A549 (cell line): ENCODE data around the gene CARD10. TPM values are rescaled to one million over a fixed set of nuclear protein-coding genes. Genes with fewer than 3 reads are reported as not detected.
A peak's percentile ranks its signal among the peaks of the same experiment; 100 is the strongest.

Source experiments
- ATAC-seq, 2 experiments: fragments of 200-7000 bp in 1 of 2; fragments of >200 bp in 1 of 2; cut with Nextera tagmentation in 1 of 2; cut with Tn5 transposase in 1 of 2; 3 replicates each; pipeline versions ENCODE4 v1.8.0 to v1.9.1; 2018 to 2020; ENCODE audit warnings: mild to moderate bottlenecking in 1 of 2, moderate library complexity in 1 of 2
- CTCF ChIA-PET: fragments of 300-600 bp; sonication (Branson Sonifier 250); formaldehyde crosslinking; extraction: SDS; loops from one replicate; lab custom pipeline; 2021; ENCODE audit warnings: antibody characterized with exemption, inconsistent platforms; lab: Yijun Ruan, JAX
- POLR2A ChIA-PET: fragments of 350-600 bp; formaldehyde crosslinking; extraction: SDS; loops from one replicate; lab custom pipeline; 2021; ENCODE audit warnings: antibody characterized with exemption, inconsistent platforms; lab: Yijun Ruan, JAX
- DNase-seq, 2 experiments: peaks; one replicate each; pipeline versions ENCODE4 v3.0.0 to v3.0.0-alpha.2; 2011 to 2016; ENCODE audit warnings: low read depth in 1 of 2, low spot score in 1 of 2
- FAIRE-seq: peaks from 2 replicates; lab custom pipeline; 2011; peaks lifted over from hg19 to GRCh38; lab: Jason Lieb, UNC
- H3K27ac ChIP-seq, 2 experiments: fragments of >200 bp; sonication (Bioruptor Twin); formaldehyde crosslinking; 3 replicates each; pipeline ENCODE4 v1.5.1; 2016 to 2017
- H3K4me1 ChIP-seq: fragments of >200 bp; sonication (Bioruptor Twin); formaldehyde crosslinking; 3 replicates; pipeline ENCODE4 v1.6.1; 2016
- H3K4me2 ChIP-seq: fragments of >200 bp; sonication (Bioruptor Twin); formaldehyde crosslinking; 3 replicates; pipeline ENCODE4 v1.6.1; 2016
- H3K4me3 ChIP-seq: fragments of >200 bp; sonication (Bioruptor Twin); formaldehyde crosslinking; 3 replicates; pipeline ENCODE4 v1.5.1; 2016
- H3K9me3 ChIP-seq: fragments of >200 bp; sonication (Bioruptor Twin); formaldehyde crosslinking; 3 replicates; pipeline ENCODE4 v1.6.1; 2016
- BHLHE40 ChIP-seq: IDR thresholded peaks from 2 replicates; pipeline ENCODE4 v1.6.1; 2012; ENCODE audit warnings: low read depth, low read length, inconsistent platforms
- EHF ChIP-seq: fragments of 250-450 bp; sonication (Bioruptor Pico); IDR thresholded peaks from 2 replicates; pipeline ENCODE4 v1.5.0; 2020; ENCODE audit warnings: mild to moderate bottlenecking
- EHMT2 ChIP-seq: fragments of 200-600 bp; sonication (generic); IDR thresholded peaks from 2 replicates; pipeline ENCODE4 v1.6.1; 2016; ENCODE audit warnings: antibody characterized with exemption, low read depth, mild to moderate bottlenecking, moderate library complexity
- EP300 ChIP-seq, 2 experiments: fragments of >200 bp; sonication (Bioruptor Twin); formaldehyde crosslinking; IDR thresholded peaks; 2 replicates in 1 of 2; 3 replicates in 1 of 2; pipeline ENCODE4 v1.6.1; 2016 to 2017
- FOSL2 ChIP-seq, 2 experiments: fragments of 450-650 bp in 1 of 2; fragments of >200 bp in 1 of 2; sonication (Bioruptor Twin) in 1 of 2; formaldehyde crosslinking; IDR thresholded peaks; 2 replicates each; pipeline versions ENCODE4 v1.5.0 to v1.6.1; 2016 to 2020; ENCODE audit warnings: mild to moderate bottlenecking in 1 of 2, moderate library complexity in 1 of 2
- FOXS1 ChIP-seq: fragments of 250-450 bp; sonication (Bioruptor Pico); IDR thresholded peaks from 2 replicates; pipeline ENCODE4 v1.5.0; 2020; ENCODE audit warnings: mild to moderate bottlenecking, moderate library complexity
- HDAC2 ChIP-seq: fragments of 200-600 bp; sonication (generic); IDR thresholded peaks from 2 replicates; pipeline ENCODE4 v1.6.1; 2016
- HOXA7 ChIP-seq: fragments of 250-450 bp; sonication (Bioruptor Pico); IDR thresholded peaks from 2 replicates; pipeline ENCODE4 v1.5.0; 2020; ENCODE audit warnings: mild to moderate bottlenecking, moderate library complexity
- KDM1A ChIP-seq: fragments of 200-600 bp; sonication (generic); IDR thresholded peaks from 2 replicates; pipeline ENCODE4 v1.6.1; 2016; ENCODE audit warnings: low read depth, mild to moderate bottlenecking
- MAZ ChIP-seq: fragments of 150-350 bp; IDR thresholded peaks from 2 replicates; pipeline ENCODE4 v1.6.1; 2014; ENCODE audit warnings: antibody characterized with exemption, low read depth, low read length, borderline replicate concordance
- NFE2L2 ChIP-seq: fragments of 150-350 bp; conservative IDR thresholded peaks from 2 replicates; pipeline ENCODE4 v1.6.1; 2014; ENCODE audit warnings: low read length
- NPAS2 ChIP-seq: fragments of 250-450 bp; sonication (Bioruptor Pico); IDR thresholded peaks from 2 replicates; pipeline ENCODE4 v1.8.0; 2022; ENCODE audit warnings: mild to moderate bottlenecking, moderate library complexity, borderline replicate concordance
- RAD21 ChIP-seq, 2 experiments: fragments of >200 bp in 1 of 2; sonication (Bioruptor Twin) in 1 of 2; formaldehyde crosslinking in 1 of 2; IDR thresholded peaks in 1 of 2; conservative IDR thresholded peaks in 1 of 2; 2 replicates in 1 of 2; 3 replicates in 1 of 2; pipeline ENCODE4 v1.6.1; 2012 to 2018; ENCODE audit warnings: inconsistent platforms in 1 of 2
- RCOR1 ChIP-seq: fragments of 150-350 bp; IDR thresholded peaks from 2 replicates; pipeline ENCODE4 v1.6.1; 2014; ENCODE audit warnings: antibody characterized with exemption, low read length, low read depth
- SMC3 ChIP-seq: fragments of >200 bp; sonication (Bioruptor Twin); formaldehyde crosslinking; IDR thresholded peaks from 3 replicates; pipeline ENCODE4 v1.6.1; 2018; ENCODE audit warnings: inconsistent platforms
- TP53 ChIP-seq: fragments of 250-450 bp; sonication (Bioruptor Pico); IDR thresholded peaks from 2 replicates; pipeline ENCODE4 v1.5.0; 2021; ENCODE audit warnings: mild to moderate bottlenecking, moderate library complexity
- ZSCAN20 ChIP-seq: fragments of 250-450 bp; sonication (Bioruptor Pico); IDR thresholded peaks from 2 replicates; pipeline ENCODE4 v1.8.0; 2022; ENCODE audit warnings: mild to moderate bottlenecking, moderate library complexity
- WGBS: methylation state at CpG from one replicate; pipeline ENCODE4 v1.1.6; 2017; ENCODE audit errors: missing lambda C conversion rate; 5-methylcytosine and 5-hydroxymethylcytosine counted together
- polyA plus RNA-seq, 4 experiments: library from polyadenylated mRNA; depleted of rRNA in 3 of 4; stranded (reverse); fragments of >200 nt; fragmentation: RNase III in 1 of 4; extraction: RNeasy Plus Mini Kit Qiagen cat#74134 plus additional on column Dnase treatment in 1 of 4; gene quantifications; 2 replicates in 3 of 4; 3 replicates in 1 of 4; pipeline ENCODE4 v1.2.3, GENCODE V29; 2011 to 2017
- TF ChIP-seq, protein P1 (sequence below): IDR thresholded peaks from 2 replicates; pipeline ENCODE4 v1.6.1; 2012; ENCODE audit warnings: low read depth, borderline replicate concordance
- TF ChIP-seq, protein P2 (sequence below): fragments of 250-450 bp; sonication (Bioruptor Pico); IDR thresholded peaks from 2 replicates; pipeline ENCODE4 v1.5.0; 2021; ENCODE audit warnings: mild to moderate bottlenecking, moderate library complexity, borderline replicate concordance
- TF ChIP-seq, protein P3 (sequence below): fragments of >200 bp; sonication (Bioruptor Twin); formaldehyde crosslinking; IDR thresholded peaks from 3 replicates; pipeline ENCODE4 v1.5.1; 2016
- TF ChIP-seq, protein P4 (sequence below): IDR thresholded peaks from 2 replicates; pipeline ENCODE4 v1.6.1; 2012
- TF ChIP-seq, protein P5 (sequence below): fragments of 450-650 bp; IDR thresholded peaks from 2 replicates; pipeline ENCODE4 v1.6.1; 2014; ENCODE audit warnings: antibody characterized with exemption

CARD10 gene
- polyA plus RNA-seq, 2 of the 4 experiments (the other 2 are of a cell fraction) = 8.3 to 15.3 TPM

DNA sequence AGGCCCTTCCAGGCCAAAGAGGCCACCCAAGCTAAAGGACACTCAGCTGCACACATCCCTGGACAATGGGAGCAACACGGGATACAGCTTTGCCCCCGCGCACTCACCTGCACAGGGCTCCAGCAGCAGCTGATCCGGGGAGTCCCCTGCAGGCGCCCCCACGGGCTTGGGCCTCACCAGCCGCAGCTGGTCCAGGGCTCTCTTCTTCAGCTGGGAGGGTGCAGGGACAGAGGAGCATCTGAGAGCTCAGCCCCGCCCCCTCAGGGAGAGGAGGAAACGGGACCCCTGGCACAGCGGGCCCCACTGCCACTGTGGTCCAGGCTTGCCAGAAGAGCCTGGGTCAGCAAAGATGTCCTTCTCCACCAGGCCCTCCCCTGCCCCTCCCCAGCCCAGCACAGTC is 25.2 kb downstream of the CARD10 start:
- ATAC-seq = no peak
- H3K4me1 ChIP-seq = peaks cover 47% of the 10 kb centered on the region
- H3K27ac ChIP-seq = peak overlapping the region in 1 of 2 experiments; percentile 80; a peak in 2 of 6 replicates
- DNase-seq = no peak
- TF ChIP-seq, protein P1, sequence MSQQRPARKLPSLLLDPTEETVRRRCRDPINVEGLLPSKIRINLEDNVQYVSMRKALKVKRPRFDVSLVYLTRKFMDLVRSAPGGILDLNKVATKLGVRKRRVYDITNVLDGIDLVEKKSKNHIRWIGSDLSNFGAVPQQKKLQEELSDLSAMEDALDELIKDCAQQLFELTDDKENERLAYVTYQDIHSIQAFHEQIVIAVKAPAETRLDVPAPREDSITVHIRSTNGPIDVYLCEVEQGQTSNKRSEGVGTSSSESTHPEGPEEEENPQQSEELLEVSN = no peak
- TF ChIP-seq RCOR1 (no peak), EHMT2 (no peak), NPAS2 (no peak), TP53 (no peak), ZSCAN20 (no peak), BHLHE40 (no peak)
- TF ChIP-seq, protein P2, sequence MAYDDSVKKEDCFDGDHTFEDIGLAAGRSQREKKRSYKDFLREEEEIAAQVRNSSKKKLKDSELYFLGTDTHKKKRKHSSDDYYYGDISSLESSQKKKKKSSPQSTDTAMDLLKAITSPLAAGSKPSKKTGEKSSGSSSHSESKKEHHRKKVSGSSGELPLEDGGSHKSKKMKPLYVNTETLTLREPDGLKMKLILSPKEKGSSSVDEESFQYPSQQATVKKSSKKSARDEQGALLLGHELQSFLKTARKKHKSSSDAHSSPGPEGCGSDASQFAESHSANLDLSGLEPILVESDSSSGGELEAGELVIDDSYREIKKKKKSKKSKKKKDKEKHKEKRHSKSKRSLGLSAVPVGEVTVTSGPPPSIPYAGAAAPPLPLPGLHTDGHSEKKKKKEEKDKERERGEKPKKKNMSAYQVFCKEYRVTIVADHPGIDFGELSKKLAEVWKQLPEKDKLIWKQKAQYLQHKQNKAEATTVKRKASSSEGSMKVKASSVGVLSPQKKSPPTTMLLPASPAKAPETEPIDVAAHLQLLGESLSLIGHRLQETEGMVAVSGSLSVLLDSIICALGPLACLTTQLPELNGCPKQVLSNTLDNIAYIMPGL (CRISPR knock-in tag) = no peak
- TF ChIP-seq, protein P3, sequence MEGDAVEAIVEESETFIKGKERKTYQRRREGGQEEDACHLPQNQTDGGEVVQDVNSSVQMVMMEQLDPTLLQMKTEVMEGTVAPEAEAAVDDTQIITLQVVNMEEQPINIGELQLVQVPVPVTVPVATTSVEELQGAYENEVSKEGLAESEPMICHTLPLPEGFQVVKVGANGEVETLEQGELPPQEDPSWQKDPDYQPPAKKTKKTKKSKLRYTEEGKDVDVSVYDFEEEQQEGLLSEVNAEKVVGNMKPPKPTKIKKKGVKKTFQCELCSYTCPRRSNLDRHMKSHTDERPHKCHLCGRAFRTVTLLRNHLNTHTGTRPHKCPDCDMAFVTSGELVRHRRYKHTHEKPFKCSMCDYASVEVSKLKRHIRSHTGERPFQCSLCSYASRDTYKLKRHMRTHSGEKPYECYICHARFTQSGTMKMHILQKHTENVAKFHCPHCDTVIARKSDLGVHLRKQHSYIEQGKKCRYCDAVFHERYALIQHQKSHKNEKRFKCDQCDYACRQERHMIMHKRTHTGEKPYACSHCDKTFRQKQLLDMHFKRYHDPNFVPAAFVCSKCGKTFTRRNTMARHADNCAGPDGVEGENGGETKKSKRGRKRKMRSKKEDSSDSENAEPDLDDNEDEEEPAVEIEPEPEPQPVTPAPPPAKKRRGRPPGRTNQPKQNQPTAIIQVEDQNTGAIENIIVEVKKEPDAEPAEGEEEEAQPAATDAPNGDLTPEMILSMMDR = no peak
- TF ChIP-seq, protein P4, sequence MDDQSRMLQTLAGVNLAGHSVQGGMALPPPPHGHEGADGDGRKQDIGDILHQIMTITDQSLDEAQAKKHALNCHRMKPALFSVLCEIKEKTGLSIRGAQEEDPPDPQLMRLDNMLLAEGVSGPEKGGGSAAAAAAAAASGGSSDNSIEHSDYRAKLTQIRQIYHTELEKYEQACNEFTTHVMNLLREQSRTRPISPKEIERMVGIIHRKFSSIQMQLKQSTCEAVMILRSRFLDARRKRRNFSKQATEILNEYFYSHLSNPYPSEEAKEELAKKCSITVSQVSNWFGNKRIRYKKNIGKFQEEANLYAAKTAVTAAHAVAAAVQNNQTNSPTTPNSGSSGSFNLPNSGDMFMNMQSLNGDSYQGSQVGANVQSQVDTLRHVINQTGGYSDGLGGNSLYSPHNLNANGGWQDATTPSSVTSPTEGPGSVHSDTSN = no peak
- no peak for FAIRE-seq
- no peak overlapping the region for H3K4me3 ChIP-seq
- WGBS = 80% methylated on average over 10 of the region's 10 CpGs
- CTCF ChIA-PET = interaction anchor here (0.6 to 8.7 kb wide), 9 partner anchors 8 to 177 kb away, joined by 3 to 42 read pairs (median 5); partner anchors contain the start of genes CARD10 and MFNG
- no peak overlapping the region for H3K4me2 ChIP-seq
- POLR2A ChIA-PET = no interaction called here
- no peaks in the 10 kb centered on the region for H3K9me3 ChIP-seq

DNA sequence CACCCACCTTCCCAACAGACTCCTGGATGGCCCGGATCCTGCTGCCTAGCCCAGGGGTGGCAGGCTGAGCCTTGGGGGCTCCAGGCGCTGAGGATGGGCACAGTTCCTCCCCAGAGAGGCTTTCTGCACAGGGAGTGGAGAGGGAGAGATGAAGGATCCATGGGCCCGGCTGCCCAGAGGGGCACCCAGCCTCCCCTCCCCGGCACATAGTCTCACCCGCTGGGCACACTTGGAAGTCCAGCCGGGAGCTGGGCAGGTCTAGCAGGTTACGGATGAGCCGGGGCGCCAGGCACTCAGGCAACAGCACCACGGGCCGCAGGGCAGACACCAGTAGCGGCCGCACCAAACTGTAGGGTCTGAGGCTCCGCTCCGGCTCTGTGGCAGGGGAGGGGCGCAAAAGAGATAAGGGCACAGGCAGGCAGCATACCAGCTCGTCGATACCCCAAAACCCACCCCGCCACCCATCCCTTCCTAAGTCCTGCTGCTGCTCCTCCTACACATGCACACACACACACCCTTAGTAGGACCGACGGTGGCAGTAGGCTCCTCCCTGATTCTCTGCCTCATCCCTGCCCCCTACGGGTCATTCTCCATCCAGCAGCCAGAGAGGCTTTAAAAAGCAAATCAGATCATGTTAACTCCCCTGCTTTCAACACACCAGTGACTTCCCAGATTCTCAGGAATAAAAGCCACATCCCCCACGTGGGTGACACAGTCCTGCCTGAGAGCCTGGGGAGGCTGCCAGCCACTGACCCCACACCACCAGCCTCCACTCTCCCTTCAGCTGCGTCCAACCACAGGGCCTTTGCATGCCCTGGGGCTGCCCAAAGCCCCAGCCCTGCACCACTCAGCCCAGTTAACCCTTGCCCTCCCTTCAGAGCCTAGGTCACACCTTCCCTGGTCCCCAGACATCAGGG is 26.5 kb downstream of the CARD10 start:
- peak; percentile 62 to 71 for DNase-seq
- no peak overlapping the region for H3K4me3 ChIP-seq
- ATAC-seq = peak; percentile 59 to 79
- H3K27ac ChIP-seq = peak overlapping the region in 1 of 2 experiments; percentile 80; a peak in 4 of 6 replicates
- FAIRE-seq = no peak
- CTCF ChIA-PET = interaction anchor here (0.7 to 8.7 kb wide), 14 partner anchors 8 to 74 kb away, joined by 3 to 42 read pairs (median 4); partner anchors contain the start of gene CARD10
- H3K4me1 ChIP-seq = peaks cover 34% of the 10 kb centered on the region
- 10% methylated on average over 6 of the region's 24 CpGs for WGBS
- no peaks in the 10 kb centered on the region for H3K9me3 ChIP-seq
- POLR2A ChIA-PET = no interaction called here
- no peak overlapping the region for H3K4me2 ChIP-seq
- TF ChIP-seq FOXS1 = no peak
- TF ChIP-seq EHF (CRISPR knock-in tag) = no peak
- no peak for TF ChIP-seq FOSL2 (IDR thresholded peaks at IDR 0.05)
- no peak for TF ChIP-seq FOSL2 (CRISPR knock-in tag; IDR thresholded peaks at IDR 0.05)
- TF ChIP-seq, protein P3 = peak; percentile 39; the same call in 2 of the 3 replicates
- TF ChIP-seq HDAC2 = no peak
- peak; percentile 31; the same call in 2 of the 3 replicates for TF ChIP-seq SMC3
- no peak for TF ChIP-seq NPAS2
- no peak for TF ChIP-seq EP300 (IDR thresholded peaks at IDR 0.05)
- no peak for TF ChIP-seq NFE2L2
- TF ChIP-seq, protein P5, sequence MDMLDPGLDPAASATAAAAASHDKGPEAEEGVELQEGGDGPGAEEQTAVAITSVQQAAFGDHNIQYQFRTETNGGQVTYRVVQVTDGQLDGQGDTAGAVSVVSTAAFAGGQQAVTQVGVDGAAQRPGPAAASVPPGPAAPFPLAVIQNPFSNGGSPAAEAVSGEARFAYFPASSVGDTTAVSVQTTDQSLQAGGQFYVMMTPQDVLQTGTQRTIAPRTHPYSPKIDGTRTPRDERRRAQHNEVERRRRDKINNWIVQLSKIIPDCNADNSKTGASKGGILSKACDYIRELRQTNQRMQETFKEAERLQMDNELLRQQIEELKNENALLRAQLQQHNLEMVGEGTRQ = no peak
- TF ChIP-seq, protein P1 = no peak
- peak; percentile 12 to 19; a peak in 1 of 5 replicates for TF ChIP-seq RAD21 (conservative IDR thresholded peaks at IDR 0.05 in 1 of 2, IDR thresholded peaks at IDR 0.05 in 1 of 2)
- TF ChIP-seq HOXA7 = no peak
- no peak for TF ChIP-seq RCOR1
- peak; percentile 81; the same call in 1 of the 2 replicates for TF ChIP-seq KDM1A
- TF ChIP-seq MAZ = no peak
